Eye (tissue), 1 donor: ENCODE results near the gene MFSD2B.
A peak's percentile ranks its signal among the peaks of the same experiment; 100 is the strongest.
"Not testable (repeated sequence)": the region's sequence is repeated elsewhere in the genome, so short reads cannot be mapped to it uniquely, and the experiment has no call there.

Experiments
- DNase-seq: peaks from one replicate; pipeline ENCODE4 v3.0.0-alpha.2; 2015

The MFSD2B gene, protein sequence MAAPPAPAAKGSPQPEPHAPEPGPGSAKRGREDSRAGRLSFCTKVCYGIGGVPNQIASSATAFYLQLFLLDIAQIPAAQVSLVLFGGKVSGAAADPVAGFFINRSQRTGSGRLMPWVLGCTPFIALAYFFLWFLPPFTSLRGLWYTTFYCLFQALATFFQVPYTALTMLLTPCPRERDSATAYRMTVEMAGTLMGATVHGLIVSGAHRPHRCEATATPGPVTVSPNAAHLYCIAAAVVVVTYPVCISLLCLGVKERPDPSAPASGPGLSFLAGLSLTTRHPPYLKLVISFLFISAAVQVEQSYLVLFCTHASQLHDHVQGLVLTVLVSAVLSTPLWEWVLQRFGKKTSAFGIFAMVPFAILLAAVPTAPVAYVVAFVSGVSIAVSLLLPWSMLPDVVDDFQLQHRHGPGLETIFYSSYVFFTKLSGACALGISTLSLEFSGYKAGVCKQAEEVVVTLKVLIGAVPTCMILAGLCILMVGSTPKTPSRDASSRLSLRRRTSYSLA

DNA sequence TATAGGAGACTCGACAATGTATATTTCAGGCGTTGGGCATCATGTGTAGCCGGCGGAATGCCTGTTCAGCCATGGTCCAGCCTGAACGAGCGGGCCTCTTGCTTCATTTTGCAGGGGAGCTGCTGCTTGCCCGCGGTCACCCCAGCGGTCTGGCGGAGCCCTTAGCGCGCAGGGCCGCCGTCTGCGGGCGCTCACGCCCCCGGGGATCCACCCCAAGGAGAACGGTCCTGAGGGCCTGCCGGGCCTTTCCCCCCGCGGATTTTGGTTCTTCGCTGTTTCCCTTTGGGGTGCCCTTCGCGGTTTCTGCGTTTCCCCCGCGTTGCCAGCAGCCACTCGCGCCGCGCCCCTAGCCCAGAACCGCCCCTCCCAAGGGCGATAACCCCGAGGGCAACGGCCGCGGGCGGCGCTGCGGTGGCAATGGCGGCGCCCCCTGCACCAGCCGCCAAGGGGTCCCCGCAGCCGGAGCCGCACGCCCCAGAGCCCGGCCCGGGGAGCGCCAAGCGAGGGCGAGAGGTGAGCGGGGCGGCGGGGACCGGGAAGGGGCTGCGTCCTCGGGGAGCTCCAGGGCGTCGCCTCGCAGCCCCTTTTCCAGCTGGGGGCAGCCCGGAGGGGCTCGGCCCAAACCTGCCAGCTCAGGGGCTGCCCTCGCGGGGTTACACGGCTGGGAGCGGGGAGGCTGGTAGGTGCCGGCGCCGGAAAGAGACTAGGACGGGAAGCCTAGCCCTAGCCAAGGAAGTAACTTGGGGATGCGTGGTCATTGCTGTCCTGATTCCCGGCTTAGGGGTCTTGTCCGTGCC is at the start of gene MFSD2B:
Gene MFSD2B (plus strand): TSS at position 406 of the 797 bp plus-strand sequence. CDS start 12 bp downstream, at position 418.
- DNase-seq: peak; percentile 52

DNA sequence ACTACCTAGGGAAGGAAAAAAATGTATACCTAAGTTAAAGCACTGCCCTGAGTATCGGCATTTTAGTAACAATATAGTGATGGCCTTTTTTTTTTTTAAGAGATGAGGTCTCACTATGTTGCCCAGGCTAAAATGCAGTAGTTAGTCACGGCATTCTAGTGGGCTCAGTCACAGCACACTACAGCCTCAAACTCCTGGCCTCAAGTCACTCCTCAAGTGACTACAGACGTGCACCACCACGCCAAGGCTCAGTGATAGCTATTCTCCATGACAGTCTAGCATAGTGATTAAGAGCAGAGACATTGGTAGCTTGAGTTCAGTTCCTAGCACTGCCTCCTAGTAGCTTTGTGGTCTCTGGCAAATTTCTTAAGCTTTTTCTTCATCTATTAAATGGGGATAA is 42.0 kb upstream of the MFSD2B start:
- no peak for DNase-seq

DNA sequence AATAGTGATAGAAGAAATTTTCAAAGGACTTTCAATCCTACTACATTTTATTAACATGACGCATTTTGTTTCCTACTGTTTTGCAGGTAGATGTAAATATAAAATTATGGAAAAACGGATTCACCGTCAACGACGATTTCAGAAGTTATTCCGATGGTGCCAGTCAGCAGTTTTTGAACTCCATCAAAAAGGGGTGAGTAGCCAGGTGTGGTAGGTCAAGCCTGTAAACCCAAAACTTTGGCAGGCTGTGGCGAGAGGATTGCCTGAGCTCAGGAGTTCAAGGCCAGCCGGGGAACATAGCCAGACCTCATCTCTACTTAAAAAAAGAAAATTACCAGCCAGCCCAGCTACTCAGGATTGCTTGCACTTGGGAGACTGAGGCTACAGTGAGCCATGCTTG is 33.0 kb upstream of the MFSD2B start:
- DNase-seq: no peak

DNA sequence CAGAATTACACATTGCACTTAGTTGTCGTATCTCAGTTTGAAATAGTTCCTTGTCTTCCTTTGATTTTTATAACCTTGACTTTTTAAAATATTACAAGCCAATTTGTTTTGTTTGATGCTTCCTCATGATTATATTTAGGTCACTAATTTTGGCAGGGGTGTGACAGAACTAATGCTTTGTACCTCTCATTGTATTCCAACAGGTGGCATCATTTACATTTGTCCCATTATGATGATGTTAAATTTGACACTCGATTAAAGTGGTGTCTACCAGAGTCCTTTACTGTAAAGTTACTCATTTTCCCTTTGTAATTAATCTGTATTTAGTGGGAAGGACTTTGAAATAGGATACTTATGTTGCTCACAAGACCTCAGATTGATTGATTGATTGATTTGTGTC is 21.5 kb upstream of the MFSD2B start:
- DNase-seq: no peak

DNA sequence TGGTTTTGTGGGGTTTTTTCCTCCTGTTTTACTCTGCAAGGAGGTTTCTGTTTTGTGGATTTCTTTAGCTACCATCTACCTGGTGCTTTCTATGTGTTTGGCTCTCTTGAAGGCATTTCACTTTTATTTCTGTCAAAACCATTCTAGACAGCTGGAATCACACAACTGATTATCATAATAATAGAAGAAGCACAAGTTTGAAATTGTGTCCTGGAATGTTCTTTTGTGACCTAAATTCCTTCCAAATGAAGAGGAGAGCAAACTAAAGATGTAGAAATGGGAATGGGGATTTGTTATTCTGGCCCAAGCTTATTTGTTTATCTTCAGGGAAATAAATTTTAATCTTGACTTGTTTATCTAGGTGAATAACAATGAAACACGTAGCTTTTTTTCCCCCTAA is 17.0 kb upstream of the MFSD2B start:
- no peak for DNase-seq

DNA sequence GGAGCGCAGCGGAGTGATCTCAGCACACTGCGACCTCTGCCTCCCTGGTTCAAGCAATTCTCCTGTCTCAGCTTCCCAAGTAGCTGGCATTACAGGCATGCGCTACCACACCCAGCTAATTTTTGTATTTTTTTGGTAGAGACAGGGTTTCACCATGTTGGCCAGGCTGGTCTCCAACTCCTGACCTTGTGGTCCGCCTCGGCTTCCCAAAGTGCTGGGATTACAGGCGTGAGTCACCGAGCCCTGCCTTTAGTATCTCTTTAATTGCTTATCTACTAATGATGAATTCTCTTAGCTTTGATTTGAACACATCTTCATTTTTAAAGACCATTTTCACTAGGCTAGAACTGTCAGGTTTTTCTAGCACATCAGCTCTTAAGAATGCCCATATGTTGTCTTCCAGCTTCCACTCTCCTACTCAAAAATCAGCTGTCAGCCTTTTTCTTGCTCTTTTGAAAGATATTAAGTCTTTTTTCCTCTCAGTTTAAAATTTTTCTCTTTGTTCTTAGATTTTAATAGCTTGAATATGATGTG is 16.1 kb upstream of the MFSD2B start:
- no peak for DNase-seq

DNA sequence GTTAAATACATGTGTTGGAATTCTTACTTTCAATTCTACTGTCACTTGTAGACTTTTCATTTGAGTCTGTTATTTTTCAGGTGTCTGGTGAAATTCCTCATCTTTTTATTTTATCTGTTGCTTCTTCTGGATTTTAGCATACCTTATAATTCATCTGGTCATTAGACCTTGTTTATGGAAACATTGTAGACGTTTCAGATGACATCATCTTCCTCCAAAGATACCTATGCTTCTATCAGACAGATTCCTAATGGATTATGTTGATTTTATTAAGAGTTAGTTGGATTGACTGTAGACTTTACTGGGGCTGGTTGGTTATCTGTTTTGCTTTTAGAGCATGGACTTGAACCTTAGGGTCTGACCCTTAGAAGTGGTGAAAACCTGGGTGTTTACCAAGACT is 15.3 kb upstream of the MFSD2B start:
- no peak for DNase-seq

DNA sequence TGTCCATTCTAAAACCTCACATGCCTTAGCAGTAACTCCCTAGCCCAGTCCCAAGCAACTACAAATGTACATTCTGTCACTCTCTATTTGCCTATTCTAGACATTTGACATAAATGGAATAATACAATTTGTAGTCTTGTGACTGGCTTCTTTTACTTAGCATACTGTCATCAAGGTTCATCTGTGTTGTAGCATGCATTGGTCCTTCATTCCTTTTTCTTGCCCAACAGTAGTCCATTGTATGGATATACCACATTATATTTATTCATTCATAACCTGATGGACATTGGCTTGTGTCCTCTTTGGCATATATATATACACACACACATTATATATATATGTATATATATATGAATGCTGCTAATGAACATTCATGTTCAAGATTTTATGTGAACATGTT is 2.2 kb upstream of the MFSD2B start:
- no peak for DNase-seq

DNA sequence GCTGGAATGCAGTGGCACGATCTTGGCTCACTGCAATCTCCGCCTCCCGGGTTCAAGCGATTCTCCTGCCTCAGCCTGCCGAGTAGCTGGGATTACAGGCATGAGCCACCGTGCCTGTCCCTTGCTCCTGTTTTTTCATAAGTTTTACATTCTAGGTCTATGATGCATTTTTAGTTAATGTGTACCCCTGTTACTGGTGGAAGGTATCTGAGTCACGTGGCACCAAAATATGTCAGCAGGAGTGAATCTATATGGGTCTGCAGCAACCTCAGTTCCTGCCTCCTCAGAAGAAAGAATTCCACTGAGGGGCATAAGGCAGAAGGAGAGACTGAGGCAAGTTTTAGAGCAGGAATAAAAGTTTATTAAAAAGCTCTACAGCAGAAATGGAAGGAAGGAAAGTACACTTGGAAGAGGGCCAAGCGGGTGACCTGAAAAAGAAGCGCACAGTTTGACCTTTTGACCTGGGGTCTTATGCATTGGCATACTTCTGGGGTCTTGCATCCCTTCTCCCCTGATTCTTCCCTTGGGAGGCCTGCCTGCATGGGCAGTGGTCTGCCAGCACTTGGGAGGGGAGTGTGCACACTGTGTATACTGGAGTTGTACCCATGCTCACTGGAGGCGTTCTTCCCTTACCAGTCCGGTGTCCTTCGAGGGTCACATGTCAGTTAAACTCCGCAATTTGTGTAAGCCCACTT is 1.1 kb upstream of the MFSD2B start:
- no peak for DNase-seq

DNA sequence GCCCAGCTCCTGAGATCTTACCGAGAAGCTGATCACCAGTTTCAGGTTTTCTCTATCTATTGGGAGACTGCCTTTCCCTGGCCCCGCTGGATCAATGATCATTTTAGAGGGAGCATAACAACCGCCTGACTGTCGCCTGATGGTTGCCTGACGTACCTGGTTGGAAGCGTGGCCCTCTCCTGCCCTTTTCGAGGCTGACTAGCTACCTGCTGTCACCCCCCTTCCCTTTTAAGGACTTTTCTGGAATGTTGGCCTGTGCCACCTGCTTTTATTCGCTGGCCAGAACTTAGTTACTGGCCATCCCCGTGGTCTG is 562 bp upstream of the MFSD2B start:
- no peak for DNase-seq

DNA sequence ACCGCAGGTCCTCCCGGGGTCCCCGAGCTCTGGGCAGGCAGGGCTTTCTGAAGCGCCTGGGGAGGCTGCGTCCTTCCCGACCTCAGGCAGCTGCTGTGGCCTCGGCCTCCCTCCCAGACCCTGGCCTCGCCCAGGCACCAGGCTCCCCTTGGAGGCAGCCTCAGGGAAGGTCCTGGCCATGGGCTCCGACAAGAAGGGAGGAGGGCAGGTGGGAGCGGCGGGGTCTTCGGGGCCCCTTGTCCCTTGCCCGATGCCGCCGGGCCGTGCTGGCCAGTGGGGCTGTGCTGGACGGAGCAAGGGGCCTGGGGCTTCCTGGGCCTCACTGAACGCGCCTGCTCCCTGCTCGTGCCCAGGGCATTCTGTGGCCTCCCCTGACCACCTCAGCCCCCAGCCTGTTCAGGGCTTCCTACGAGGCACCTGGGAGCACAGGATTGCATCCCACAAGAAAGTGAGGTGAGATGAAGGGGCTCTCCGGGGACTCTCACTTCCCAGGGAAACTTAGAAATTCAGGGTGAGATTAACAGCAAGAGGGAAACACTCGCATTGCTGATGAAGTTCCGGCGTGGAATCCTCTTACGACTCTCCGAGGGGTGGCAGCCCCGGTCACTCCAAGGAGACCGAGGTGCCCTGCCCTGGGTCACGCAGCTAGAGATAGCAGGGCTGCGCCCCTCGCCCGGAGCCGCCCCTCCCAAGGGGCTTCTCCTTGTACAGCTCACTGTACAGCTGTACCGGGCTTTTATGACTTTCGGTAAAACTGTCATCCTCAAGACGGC is 778 bp downstream of the MFSD2B start:
- no peak for DNase-seq

DNA sequence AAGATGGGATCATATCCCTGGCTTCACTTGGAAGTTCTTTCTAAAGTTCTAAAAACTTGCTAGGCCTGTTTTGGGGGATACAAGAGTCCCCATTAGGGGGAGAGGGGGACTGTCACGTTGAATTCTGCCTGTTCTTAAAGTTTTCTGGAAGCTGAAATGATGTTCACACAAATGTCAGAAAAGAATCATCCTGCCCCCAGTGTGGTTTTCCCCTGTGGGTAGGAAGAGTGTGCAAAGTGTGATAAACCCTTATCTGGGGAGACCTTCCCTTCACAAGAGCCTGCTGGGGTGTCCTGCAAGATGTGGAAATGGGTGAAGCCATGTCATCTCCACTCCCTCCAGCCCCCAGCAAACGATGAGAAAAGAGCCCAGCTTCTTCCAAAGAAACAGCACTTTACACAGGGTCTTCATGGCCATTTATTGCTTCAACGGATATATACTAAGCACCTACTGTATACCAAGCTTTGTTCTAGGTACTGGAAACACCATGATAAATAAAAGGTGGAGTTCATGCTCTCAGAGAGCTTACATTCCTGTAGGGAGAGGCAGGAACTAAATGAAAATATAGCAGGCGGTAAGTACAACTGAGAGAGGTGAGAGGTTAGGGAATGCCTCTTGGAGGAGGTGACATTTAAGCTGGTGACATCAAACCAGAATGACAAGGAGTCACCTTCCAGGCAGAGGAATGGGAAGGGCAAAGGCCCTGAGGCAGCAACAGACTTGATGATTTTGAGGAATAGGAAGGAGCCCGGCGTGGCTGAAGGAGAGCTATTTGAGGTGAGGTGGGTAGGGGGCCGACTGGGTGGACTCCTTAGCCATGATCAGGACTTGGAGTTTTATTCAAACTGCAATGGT is 1.6 kb downstream of the MFSD2B start:
- peak; percentile 12 for DNase-seq

DNA sequence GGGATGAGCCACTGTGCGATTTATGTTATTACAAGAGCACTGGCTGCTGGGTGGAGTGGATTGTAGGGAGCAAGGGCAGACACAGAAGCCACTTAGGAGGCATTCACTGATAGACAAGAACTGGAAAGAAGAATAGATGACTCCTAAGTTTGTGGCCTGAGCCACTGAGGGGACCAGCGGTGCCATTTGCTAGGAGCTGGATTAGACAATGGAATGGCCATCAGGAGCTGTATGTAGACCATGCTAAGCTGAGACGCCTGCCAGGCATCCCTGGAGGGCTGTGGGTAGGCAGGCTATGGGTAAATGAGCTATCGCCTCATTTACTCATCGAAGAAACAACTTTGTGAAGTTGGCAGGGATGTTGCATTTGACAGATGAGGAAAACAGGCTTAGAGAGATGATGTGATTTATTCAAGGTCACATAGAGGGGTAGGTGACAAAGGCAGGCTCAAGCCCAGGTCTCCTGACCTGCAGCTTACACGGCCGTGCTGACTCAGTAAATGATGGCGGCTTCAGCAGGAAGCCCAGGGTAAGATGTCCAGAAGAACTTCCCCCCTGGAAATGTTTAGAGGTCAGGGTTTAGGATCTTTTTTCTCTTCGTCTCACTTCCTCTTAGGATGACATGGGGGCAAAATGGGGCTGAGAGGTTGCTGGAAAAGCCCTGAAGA is 2.8 kb downstream of the MFSD2B start:
- no peak for DNase-seq

DNA sequence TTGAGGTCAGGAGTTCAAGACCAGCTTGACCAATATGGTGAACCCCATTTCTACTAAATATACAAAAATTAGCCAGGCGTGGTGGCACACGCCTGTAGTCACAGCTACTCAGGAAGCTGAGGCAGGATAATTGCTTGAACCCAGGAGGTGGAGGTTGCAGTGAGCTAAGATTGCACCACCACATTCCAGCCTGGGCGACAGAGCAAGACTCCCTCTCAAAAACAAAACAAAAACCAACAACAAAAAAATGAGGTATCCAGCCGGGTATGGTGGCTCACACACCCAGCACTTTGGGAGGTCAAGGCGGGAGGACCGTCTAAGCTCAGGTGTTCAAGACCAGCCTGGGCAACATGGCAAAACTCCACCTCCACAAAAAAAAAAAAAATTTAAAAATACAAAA is 5.0 kb downstream of the MFSD2B start:
- not testable (repeated sequence) for DNase-seq

DNA sequence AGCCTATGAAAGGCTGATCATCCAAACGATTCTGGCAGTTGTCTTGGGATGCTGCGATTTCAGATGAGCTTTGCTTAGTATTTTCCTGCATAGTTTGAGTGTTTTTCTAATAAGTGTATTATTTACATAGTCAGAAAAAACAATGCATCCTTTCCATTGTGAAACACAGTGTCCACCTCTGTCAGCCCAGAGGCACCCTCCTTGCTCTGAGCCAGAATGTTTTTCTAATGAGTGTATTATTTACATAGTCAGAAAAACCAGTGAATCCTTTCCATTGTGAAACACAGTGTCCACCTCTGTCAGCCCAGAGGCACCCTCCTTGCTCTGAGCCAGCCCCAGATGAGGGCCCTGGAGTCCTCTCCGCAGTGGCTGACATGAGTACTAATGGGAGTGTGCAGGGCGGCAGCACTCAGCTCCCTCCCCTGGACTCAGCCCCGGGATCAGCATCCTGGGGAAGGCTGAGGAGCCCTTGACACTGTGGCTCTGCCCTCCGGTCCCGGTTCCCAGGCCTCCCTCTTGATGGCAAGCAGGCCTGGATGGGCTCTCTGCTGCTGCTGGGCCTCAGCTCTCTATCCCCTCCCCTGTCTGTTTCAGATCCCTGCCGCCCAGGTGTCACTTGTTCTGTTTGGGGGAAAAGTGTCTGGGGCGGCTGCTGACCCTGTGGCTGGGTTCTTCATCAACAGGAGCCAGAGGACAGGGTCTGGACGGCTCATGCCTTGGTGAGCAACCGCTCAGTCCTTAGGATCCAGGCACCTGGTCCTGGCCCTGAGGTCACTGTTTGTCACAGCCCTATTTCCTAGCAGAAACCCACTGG is 5.9 kb downstream of the MFSD2B start:
- DNase-seq: no peak

DNA sequence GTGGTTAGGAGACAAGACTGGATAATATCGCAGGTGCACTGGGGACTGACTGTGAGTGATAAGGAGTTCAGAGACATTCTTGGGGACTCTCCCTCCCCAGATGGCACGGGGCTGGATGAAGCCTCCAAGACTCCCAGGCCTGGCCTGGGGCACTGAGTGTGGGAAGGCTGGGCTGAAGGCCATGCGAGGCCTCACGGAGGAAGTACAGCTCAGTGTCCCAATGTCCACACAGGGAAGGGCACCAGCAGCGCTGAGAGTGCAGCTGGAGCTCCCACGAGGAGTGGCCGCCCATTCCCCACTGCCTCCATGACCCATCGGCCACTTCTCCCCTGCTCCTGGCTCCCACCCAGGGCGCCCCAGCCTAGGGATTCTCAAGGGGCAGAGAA is 6.5 kb downstream of the MFSD2B start:
- DNase-seq: no peak

DNA sequence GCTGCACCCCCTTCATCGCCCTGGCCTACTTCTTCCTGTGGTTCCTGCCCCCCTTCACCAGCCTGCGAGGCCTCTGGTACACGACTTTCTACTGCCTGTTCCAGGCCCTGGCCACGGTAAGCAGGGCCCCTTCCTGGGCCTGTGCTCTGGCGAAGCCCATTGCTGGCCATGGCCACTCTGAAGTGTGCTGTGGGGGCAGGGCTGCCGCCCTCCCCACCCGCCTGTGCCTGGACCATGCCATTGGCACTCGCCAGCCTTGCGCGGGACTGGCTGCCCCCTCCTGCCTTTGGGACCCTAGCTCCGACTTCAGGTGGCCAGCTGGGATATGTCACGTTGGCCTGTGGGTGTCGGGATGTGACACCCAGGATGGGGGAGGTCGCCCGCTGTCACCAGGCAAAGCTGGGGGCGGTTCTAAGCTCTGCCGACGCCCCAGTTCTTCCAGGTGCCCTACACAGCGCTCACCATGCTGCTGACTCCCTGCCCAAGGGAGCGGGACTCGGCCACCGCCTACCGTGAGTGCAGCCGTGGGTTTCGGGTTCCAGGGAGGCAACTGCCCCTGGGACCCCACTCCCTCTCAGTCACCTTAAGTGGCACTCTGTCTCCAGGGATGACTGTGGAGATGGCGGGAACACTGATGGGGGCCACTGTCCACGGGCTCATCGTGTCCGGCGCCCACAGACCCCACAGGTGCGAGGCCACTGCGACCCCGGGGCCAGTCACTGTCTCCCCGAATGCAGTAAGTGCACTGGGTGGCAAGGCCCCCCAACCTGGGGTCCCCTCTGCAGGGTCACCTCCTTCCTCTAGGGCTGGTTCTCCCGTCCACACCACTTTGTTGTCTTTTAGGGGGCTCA is 7.2 kb downstream of the MFSD2B start:
- no peak for DNase-seq

DNA sequence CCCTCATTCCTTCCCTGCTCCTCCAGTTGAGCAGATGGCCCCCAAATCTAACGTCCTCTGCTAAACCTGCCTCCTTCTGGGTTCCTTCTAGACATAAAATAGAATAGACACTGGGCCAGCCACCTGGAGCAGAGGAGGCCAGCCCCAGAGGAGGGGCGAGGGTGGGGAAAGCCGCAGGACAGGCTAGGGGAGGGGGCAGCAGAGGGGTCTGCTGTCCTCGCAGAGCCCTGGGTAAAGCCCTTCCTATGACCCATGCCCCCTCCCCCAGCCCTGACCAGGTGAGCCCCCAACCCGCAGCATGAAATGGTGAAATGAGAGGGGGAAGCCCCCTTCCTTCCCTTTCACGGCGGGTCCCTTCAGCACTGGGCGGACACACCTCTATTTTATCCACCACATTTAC is 7.8 kb downstream of the MFSD2B start:
- no peak for DNase-seq

DNA sequence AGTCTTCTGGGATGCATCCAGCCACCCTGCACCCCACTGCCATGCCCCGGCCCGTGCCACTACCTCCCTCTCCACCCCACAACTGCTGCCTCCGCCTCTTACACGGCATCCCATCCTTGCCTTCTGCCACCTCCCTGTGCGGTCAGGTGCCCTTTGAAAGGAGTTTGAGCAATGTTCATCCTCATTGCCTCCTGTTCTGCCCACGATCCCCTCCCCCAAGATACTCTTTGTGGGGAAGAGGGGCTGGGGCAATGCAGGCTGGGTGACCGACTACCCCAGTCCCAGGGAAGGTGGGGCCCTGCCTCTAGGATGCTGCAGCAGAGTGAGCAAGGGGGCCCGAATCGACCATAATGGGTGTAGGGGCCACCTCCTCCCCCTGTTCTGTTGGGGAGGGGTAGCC is 8.4 kb downstream of the MFSD2B start:
- no peak for DNase-seq
